Activated gamma-delta T cell (primary cell): Measurements from ENCODE around the gene UBE2E3.
"Not testable (repeated sequence)": the region's sequence is repeated elsewhere in the genome, so short reads cannot be mapped to it uniquely, and the experiment has no call there.

Source experiments
- DNase-seq: peaks from one replicate; lab custom pipeline; 2025; lab: John Stamatoyannopoulos, UW

Gene UBE2E3

GRCh38 chr2:181076658-181077057 lies 96.3 kb downstream of the UBE2E3 start:
- no peak for DNase-seq

- DNase-seq, result no peak
Observed at GRCh38 chr2:181077128-181077709, 96.8 kb downstream of the UBE2E3 start.

- DNase-seq, result no peak
Observed at GRCh38 chr2:181083140-181083539, 102.7 kb downstream of the UBE2E3 start.

GRCh38 chr2:181085734-181086133 lies 105.3 kb downstream of the UBE2E3 start:
- DNase-seq, result no peak

- DNase-seq, result not testable (repeated sequence)
Observed at GRCh38 chr2:181091920-181092319, 111.5 kb downstream of the UBE2E3 start.

- DNase-seq, result no peak
Observed at GRCh38 chr2:181095486-181095885, 115.1 kb downstream of the UBE2E3 start.

- no peak for DNase-seq
Observed at GRCh38 chr2:181103659-181104058, 123.3 kb downstream of the UBE2E3 start.

GRCh38 chr2:181104512-181105115 lies 124.2 kb downstream of the UBE2E3 start:
- DNase-seq, result no peak

GRCh38 chr2:181105562-181105961 lies 125.2 kb downstream of the UBE2E3 start:
- no peak for DNase-seq

GRCh38 chr2:181106229-181106628 lies 125.8 kb downstream of the UBE2E3 start:
- no peak for DNase-seq

- no peak for DNase-seq
Observed at GRCh38 chr2:181106789-181107627, 126.6 kb downstream of the UBE2E3 start.

GRCh38 chr2:181107628-181107945 lies 127.2 kb downstream of the UBE2E3 start:
- no peak for DNase-seq

GRCh38 chr2:181111059-181111458 lies 130.7 kb downstream of the UBE2E3 start:
- no peak for DNase-seq

GRCh38 chr2:181112916-181113315 lies 132.5 kb downstream of the UBE2E3 start:
- DNase-seq, result no peak
